ACHN (cell line): Measurements from ENCODE around the gene PIM3.

Experiments
- DNase-seq: peaks from one replicate; pipeline ENCODE4 v3.0.0-alpha.2; 2015
- in situ Hi-C: cut with HindIII; loops from 2 replicates; pipeline ENCODE4 v1.10.0; 2017; ENCODE audit warnings: low sequenced_read_pairs, low pct_ligation_motif_present, low pct_unique_long_range_greater_than_20kb

Gene PIM3

GRCh38 chr22:49962751-49963646 lies 2.4 kb downstream of the PIM3 start:
- in situ Hi-C loops = no loop called here
- DNase-seq = no peak

- DNase-seq = no peak
- in situ Hi-C loops = no loop called here
These were observed 3.1 kb downstream of the PIM3 start for GRCh38 chr22:49963647-49964026.

- in situ Hi-C loops = no loop called here
- DNase-seq = no peak
These were observed 3.8 kb downstream of the PIM3 start for GRCh38 chr22:49964136-49965090.

- DNase-seq = no peak
- in situ Hi-C loops = no loop called here
These were observed 4.8 kb downstream of the PIM3 start for GRCh38 chr22:49965091-49966040.

- in situ Hi-C loops = no loop called here
- no peak for DNase-seq
These were observed 5.6 kb downstream of the PIM3 start for GRCh38 chr22:49966041-49966773.

- DNase-seq = no peak
These were observed 6.5 kb downstream of the PIM3 start for GRCh38 chr22:49966774-49967705.

GRCh38 chr22:49967706-49968208 lies 7.2 kb downstream of the PIM3 start:
- DNase-seq = no peak
- in situ Hi-C loops = no loop called here

More at GRCh38 chr22:49966774-49967705, 6.5 kb downstream of the PIM3 start:
- in situ Hi-C loops = no loop called here

GRCh38 chr22:49968313-49968830 lies 7.8 kb downstream of the PIM3 start:
- in situ Hi-C loops = no loop called here
- DNase-seq = no peak

GRCh38 chr22:49968831-49969661 lies 8.5 kb downstream of the PIM3 start:
- no peak for DNase-seq
- in situ Hi-C loops = no loop called here

GRCh38 chr22:49969751-49970527 lies 9.4 kb downstream of the PIM3 start:
- DNase-seq = no peak
- in situ Hi-C loops = no loop called here

GRCh38 chr22:49970528-49971231 lies 10.1 kb downstream of the PIM3 start:
- in situ Hi-C loops = no loop called here
- peak; percentile 97 for DNase-seq

- in situ Hi-C loops = no loop called here
- peak; percentile 70 for DNase-seq
These were observed 10.9 kb downstream of the PIM3 start for GRCh38 chr22:49971232-49972162.
